Endometrium (tissue), 2 donors: ENCODE measurements around the gene ELF2.
"Not testable (repeated sequence)": the region's sequence is repeated elsewhere in the genome, so short reads cannot be mapped to it uniquely, and the experiment has no call there.

Experiments
- FAIRE-seq: peaks from 2 replicates; lab custom pipeline; 2012; peaks lifted over from hg19 to GRCh38; lab: Jason Lieb, UNC
- donor health status: control.
- donor health status: control.

ELF2 gene

DNA sequence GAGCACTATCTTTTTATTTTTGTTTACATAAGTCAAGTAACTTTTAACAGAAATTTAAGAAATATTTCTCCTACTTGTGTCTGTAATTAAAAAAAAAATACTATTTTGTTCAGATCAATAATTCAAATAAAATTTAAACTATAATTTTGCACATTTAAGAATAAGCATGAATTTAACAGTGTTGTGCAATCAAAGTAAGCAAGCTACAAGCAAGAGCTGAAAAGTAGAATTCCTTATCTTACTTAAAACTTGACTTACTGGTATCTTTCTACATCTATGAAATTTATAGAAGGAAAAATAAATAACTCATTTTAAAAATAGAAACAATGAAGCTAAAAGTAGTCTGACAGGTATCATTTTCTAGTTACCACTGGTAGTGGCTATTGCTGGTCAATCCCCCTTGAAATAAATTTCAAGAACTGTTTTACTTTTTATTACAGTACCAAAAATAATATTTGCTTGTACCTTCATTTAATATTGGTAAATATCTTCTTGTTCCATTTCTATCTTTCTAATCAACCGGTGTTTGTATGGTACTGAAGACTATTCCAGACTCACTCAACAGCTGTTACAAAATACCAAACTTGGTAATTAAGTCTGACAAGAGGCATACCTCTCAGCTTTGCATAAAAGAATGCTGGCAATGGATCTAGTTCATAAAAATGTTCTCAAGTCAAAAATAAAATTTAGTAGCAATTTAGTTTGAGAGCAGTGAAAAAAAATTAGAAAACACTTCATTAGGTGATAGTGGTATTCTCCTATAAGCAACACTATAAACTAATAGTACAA is 99.3 kb downstream of the ELF2 start:
- FAIRE-seq = peak; percentile 63

DNA sequence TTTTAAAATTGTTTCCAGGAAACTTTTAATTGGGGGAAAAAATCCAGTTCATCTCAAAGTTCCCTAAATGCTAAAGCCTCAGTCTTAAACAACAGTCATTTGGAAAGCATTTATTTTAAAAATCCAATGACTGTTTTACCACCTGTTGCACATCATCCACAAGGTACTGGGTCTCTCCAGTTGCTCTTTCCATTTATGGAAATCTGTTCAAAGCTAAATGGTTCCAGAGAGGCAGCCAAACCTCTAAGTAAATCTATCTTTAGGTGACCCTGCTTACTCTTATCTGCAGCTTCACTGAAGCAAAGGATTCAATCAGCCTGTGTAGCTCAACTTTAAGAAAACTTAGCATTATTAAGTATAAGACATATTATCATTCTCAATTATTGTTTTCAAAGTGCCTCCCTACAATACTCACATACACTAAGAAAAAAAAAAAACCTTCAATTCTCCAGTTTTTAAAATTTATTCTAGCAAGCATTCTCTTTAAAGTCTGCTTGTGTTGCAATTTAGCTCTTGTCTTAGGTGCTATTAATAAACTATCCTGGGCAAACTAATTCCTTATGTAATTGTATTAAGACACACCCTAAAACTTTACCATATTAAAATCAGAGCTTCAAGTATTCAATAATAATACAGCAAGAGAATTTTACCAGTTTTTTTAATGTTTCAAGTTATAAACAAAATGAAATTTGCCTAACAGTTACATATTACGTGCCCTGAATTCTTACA is 100.8 kb downstream of the ELF2 start:
- peak; percentile 33 for FAIRE-seq

DNA sequence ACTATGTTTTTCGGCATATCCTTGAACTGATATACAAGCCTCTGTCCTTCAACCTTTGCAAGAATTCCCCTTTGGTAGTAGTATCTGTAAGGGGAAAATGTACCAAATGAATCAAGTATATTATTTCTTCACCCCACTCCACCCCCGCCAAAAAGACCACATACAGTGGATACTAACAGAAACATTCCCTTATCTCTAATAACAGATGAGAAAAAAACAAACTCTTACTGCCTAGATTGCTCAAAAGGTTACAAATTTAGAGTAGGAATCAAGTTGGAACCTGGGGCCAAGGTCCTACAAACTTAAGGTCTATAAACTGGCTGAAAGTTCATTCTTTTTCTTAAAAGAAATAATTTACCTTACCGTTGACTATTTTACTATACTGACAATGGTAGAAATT is 116.4 kb downstream of the ELF2 start:
- FAIRE-seq = no peak

DNA sequence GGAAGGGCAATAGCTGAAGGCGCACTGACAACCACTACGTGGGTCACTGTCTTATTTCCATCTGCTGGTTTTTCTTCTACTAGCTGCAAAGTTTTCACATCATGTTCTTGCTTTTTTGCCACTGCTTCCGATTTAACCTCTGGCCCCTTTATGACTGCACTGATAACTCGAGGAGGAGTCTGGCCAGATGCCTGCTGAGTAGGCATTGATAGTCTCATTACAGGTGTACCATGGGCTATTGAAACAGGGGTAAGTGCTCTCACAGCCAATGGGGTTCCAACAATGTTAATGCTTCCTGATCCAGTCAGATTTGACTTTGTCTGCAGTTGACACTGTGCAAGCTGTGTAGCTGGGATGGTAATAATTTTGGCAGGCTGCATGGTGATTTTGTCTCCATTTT is 118.0 kb downstream of the ELF2 start:
- not testable (repeated sequence) for FAIRE-seq

DNA sequence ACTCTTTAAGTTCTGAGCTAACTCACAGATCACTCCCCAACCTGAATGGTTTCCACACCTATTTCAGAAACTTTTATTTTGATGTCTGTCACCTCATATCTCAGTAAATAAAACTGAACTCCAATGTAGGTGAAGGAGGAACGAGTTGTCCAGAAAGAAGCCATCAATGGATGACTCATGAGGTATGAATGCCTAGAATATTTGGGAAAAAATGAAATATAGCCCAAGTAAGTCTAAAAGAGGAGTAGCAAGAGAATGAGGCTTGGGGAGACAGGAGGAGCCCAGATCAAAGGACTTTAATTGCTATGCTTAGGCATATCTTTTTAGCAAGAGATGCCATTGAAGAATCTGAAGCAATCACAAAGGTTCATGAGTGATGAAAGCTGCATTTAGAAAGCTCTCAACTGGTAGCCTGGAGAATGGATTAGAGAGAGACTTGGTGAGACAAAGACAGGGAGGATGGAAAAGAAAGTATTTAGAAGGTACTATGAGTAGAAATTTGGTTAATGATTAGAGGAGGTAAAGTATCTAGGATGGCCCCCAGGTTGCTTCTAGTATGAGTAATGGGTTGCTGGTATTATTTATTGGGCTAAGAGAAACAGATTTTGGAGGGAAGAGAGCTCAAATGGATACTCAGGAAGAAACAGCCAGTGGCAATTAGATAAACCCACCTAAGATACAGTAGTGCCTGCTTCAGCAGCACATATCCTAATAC is 122.1 kb downstream of the ELF2 start:
- no peak for FAIRE-seq

DNA sequence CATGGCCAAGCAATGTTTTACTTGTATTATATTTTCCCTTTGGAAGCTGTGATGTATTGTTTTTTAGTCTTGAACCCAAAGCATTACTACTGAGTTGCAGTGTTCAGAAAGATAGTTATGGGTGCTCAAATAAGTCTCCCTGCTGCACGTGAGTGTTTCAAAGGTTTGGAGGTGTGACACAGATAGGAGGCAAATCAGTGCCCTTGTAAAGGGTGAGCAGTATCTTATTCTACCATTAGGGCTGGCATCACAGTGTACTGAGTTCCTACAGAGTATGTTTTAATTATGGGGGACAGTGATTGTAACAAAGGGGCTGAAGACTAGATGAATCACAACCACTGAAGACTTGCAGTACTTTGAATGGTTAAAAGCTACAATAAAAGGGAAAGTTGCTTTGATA is 123.1 kb downstream of the ELF2 start:
- FAIRE-seq = no peak

DNA sequence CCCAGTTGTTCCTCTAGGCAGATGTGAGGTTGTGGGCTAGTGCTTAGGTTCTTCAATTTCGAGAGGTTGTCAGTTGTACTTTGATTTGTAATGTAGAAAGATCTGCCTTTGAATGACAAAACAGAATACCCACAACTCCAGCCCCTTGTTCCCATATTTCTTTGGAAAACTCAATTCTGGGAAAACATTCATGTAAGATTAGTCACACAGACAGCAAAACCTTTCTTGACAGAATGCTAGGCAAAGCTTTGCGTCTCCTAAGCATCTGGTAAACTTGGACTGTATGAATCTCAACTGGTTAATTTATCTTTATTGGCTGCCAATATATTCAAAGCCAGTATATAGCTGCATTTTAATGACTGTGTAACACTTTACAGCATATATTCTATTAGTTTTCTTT is 126.6 kb downstream of the ELF2 start:
- FAIRE-seq = no peak

DNA sequence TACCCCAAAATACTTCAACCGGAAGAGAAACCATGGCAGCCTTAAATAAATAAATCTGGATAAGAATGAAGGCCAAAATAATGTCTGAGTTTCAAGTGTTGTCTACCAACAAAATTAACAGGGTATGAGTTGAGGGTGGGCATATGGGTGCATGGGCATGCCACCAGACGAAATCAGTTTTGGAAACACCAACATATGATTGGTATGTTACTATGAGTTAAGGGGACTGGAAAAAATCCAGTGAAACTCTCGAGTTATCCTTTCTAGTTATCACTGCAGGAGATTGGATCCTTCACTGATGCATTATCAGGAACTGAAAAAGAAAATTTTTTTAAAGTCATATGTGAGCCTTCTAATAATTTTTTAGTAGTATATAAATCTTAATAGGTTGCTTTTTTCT is 129.0 kb downstream of the ELF2 start:
- FAIRE-seq = no peak

DNA sequence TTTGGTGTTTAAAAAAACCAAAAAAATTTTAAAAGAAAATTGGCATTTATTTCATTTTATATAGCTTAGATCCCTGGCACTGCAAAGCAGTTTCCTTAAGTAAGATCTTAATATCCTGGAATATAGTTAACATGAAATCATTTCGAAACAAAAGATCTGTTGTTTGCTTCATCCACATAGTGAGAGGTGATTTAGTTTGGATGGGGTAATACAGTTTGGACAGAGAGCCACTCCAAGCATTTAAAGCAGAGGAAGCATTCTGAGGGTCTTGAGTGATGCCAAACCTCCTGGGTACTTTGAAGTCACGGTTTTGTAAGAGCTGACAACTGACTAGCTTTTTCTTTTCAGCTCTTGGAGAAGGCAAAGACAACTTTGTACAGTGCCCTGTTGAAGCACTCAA is 132.7 kb downstream of the ELF2 start:
- FAIRE-seq = no peak

DNA sequence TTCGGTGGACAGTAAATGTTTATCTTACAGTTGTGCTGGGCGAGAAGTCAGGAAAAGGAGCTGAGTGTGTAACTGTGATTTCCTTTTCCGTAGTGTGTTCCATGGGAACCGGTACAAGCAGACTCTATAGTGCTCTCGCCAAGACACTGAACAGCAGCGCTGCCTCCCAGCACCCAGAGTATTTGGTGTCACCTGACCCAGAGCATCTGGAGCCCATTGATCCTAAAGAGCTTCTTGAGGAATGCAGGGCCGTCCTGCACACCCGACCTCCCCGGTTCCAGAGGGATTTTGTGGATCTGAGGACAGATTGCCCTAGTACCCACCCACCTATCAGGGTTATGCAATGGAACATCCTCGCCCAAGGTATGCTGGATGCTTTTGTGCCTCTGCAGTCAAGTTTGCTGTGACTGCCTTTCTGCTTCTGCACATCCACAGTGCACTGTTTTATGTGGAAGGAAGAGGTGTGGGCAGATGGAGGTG is 134.0 kb downstream of the ELF2 start:
- FAIRE-seq = no peak

DNA sequence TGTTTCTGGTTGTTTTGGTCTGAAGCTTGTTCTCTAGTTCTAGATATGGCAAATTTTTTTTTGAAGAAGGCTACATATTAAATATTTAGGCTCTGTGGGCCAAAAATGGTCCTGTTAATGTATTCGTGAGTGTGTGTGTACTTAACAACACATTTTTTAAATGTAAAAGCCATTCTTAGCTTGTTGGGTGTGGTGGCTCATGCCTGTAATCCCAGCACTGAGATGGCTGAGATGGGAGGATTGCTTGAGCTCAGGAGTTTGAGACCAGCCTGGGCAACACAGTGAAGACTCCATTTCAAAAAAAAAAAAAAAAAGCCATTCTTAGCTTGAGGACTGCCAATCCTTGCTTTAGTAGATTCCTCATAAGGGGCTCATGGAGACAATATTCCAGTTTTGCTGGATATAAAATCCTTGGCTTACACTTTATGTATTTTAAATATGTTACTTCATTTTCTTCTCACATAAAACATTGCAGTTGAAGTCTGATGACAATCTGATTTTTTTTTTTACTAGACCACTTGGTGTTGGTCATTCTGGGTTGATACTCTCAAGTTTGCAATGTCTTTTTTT is 138.1 kb downstream of the ELF2 start:
- no peak for FAIRE-seq

DNA sequence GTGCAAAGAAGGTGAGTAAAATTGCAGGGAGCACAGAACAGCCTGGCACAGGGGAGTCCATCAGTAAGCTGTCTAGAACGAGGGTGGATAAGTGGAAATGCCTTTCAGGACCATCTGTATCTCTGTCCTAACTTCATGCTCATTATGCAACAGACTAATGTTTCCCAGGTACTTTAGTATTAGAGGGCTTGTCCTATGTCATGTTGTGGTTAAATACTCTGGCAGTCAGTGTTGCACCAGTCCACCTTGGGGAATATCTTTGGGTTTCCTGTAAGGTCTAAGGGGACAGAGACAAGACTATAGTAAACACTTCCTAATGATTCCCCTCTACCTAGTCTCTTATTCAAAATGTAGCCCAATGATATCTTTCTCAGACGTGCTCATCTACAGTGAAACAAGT is 140.1 kb downstream of the ELF2 start:
- FAIRE-seq = no peak

DNA sequence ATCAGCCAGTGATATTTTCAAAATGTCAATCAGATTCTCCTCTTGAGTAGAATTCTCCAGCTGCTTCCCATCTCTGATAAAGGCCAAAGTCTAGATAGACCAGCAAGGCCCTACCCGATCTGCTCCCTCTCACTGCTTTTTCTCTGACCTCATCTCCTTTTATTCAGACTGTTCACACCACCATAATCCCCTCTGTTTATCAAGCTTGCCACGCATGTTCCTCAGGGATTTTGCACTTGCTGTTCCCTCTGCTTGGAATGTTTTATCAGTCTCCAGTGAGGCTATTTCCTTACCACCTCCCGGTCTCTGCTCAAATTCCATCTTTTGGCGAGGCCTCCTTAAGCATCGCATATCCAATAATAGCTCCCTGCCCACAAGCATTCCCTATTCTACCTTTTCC is 141.4 kb downstream of the ELF2 start:
- no peak for FAIRE-seq

DNA sequence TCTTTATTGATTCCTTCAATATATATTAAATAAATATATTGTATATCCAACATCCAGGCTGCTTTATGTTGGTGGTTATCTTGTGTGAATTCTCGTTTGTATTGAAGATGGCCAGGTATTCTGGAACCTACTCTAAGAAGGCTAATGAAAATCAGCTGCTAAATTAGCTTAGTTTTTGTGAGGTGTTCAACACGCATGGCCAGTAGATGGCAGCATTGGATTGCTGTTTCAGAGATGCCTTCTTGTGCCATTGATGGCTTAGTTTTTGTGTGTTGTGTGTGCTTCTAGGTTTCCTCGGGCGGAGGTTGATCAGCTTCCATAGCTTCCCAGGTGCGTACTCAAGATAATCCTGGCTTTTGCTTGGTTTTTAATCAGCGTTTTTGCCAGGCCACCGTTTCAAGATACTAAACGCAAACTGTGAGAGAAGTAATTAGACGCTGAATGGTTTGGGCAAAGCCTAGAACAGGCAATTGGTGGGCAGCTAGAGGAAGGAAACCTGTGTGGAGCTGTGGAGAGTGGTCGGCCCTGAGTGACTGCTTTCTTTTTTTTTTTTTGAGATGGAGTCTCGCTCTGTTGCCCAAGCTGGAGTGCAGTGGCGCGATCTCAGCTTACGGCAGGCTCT is 146.3 kb downstream of the ELF2 start:
- peak; percentile 83 for FAIRE-seq

DNA sequence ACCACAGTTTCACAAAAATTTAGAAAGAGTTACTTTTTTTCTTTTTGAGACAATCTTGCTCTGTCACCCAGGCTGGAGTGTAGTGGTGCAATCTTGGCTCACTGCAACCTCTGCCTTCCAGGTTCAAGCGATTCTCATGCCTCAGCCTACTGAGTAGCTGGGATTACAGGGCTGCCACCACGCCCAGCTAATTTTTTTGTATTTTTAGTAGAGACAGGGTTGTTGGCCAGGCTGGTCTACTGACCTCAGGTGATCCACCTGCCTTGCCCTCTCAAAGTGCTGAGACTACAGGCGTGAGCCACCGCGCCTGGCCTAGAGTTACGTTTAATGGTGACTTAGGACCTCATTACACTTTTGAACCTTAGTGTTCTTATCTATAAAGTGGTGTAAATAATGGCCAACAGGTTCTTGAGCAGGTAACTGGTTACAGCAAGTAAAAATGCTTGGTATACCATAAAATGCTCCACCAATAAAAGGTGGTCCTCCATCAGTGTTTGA is 147.1 kb downstream of the ELF2 start:
- FAIRE-seq = not testable (repeated sequence)

DNA sequence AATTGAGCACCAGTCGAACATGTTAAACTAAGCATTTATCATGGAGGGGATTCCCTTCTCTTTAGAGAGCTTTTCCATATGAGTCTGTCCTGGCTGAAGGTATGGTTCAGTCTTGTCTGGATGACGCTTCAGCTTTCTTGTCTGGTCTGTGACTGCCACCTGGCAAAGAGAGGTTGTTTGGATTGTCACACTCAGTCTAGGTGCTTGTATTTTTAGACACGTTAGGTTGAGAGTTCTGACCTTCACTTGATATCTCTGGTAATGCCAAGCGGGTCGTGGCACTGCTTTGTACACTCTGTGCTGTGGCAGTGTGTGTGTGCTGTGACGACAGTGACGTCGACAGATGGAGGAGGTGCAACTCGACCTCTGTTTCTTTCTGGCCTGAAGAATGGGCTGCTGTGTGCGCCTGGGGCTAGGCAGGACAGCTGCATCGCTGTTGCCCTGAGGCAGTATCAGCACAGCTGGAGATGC is 148.8 kb downstream of the ELF2 start:
- FAIRE-seq = no peak

DNA sequence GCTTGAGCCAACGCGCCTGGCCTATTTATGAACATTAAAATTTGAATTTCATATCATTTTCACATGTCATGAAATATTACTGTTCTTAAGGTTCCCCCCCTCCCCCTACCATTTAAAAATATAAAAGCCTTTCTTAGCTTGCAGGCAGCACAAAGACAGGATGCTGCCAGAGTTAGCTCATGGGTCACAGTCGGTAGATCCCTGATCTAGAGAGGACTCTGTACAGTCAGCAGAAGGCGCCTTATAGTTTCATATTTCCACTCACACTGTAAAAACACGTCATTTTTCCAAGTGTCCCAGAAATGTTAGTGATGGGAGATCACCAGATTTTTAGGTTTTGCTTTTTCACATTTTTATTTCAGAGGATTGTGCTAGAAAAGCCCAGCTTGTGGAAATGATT is 149.2 kb downstream of the ELF2 start:
- no peak for FAIRE-seq

DNA sequence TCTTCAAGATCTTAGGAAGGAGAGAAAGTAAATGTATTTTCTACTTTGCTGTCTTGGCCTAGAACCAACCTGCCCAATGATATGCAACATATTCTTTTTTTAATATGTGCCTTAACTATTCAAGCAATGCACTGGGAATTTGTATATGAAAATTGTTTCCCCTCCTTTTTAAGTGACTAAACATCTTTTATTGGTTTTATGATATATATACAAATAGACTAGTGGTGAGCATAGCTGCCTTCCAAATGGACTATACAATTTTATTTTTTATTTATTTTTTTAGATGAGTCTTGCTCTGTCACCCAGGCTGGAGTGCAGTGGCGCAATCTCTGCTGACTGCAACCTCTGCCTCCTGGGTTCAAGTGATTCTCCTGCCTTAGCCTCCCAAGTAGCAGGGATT is 151.2 kb downstream of the ELF2 start:
- no peak for FAIRE-seq

DNA sequence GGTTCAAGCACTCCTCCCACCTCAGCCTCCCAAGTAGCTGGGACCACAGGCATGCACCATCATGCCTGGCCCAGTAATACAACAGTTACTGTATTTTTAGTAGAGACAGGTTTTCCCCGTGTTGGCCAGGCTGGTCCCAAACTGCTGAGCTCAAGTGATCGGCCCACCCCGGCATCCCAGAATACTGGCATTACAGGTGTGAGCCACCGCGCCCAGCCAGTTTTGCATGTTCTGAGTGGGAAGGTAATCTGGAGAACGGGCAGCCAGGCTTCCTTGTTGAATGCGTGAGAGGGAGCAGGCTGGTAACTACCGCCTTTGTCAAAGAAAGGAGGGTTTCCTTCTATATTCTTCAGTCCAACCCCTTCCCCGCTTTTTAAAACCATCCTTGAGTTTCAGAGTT is 152.3 kb downstream of the ELF2 start:
- FAIRE-seq = no peak

DNA sequence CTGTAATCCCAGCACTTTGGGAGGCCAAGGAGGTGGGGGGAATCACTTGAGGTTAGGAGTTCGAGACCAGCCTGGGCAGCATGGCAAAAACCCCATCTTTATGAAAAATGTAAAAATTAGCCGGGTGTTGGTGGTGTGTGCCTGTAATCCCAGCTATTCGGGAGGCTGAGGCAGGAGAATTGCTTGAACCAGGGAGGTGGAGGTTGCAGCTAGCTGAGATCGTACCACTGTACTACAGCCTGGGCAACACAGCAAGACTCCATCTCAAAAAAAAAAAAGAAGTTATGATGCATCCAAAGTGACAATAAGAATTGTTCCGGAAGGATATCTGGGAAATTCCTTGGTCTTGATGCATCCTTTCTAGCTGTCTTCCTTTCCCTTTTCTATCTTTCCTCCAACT is 154.2 kb downstream of the ELF2 start:
- FAIRE-seq = no peak

DNA sequence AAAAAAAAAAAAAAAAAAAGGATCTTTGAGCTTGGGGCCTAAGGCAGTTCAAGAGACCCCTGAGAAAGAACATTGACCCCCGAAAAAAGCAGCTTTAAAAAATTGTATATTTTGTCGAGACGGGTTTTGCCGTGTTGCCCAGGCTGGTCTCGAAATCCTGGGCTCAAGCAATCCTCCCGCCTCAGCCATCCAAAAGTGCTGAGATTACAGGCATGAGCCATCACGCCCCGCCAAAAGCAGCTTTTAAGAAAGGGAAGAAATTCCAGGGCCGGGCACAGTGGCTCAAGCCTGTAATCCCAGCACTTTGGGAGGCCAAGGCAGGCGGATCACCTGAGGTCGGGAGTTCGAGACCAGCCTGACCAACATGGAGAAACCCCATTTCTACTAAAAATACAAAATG is 155.9 kb downstream of the ELF2 start:
- not testable (repeated sequence) for FAIRE-seq

DNA sequence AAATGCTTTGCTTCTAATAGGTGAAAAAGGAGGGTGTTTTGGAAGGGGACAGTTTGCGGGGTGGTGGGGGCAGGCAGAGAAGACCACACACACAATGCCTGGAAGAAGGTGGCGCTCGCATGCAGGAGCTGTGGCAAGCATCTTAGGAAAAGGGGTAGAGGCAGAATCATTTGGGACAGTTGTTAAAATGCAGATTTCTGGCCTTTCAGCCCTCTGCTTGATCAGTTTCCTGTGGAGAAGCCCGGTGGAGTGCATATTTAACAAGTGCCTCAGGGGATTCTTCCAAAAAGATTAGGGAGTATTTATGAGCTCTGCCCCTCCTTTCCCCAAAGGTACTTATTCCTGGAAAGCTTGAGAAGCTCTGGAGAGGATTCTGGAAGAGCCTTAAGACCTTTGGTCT is 156.6 kb downstream of the ELF2 start:
- FAIRE-seq = no peak
